Measurements from ENCODE around the gene YY1.
A peak's percentile ranks its signal among the peaks of the same experiment; 100 is the strongest.
"Not testable (repeated sequence)": the region's sequence is repeated elsewhere in the genome, so short reads cannot be mapped to it uniquely, and the experiment has no call there.

Gene YY1

DNA sequence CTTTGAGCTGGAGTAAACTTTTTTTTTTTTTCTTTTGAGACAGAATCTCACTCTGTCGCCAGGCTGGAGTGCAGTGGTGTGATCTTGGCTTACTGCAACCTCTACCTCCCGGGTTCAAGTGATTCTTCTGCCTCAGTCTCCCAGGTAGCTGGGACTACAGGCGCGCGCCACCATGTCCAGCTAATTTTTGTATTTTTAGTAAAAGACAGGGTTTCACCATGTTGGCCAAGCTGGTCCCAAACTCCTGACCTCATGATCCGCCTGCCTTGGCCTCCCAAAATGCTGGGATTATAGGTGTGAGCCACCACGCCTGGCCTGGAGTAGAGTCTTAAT, 34.1 kb upstream of the YY1 start:
- H3K36me3 Mint-ChIP-seq (ENCODE audit: low read depth); H3K27me3 Mint-ChIP-seq; intact Hi-C loops (cut with micrococcal nuclease); H3K27ac Mint-ChIP-seq; H3K9me3 Mint-ChIP-seq; H3K4me1 Mint-ChIP-seq (ENCODE audit: low read depth); H3K4me3 Mint-ChIP-seq: not testable (repeated sequence)

DNA sequence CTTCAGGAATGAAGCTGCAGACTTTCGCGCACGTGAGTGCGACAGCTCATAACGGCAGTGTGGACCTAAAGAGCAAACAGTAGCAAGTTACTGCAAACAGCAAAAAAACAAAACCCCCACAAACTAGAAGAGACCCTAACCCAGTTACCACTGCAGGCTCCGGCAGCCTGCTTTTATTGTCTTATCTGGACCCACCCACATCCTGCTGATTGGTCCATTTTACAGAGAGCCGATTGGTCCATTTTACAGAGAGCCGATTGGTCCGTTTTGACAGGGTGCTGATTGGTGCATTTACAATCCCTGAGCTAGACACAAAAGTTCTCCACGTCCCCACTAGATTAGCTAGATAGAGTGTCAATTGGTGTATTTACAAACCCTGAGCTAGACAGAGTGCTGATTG, 31.4 kb upstream of the YY1 start:
- H3K27me3 Mint-ChIP-seq; H3K4me3 Mint-ChIP-seq; H3K4me1 Mint-ChIP-seq (ENCODE audit: low read depth); intact Hi-C loops (cut with micrococcal nuclease); H3K36me3 Mint-ChIP-seq (ENCODE audit: low read depth); H3K27ac Mint-ChIP-seq; H3K9me3 Mint-ChIP-seq: not testable (repeated sequence)

DNA sequence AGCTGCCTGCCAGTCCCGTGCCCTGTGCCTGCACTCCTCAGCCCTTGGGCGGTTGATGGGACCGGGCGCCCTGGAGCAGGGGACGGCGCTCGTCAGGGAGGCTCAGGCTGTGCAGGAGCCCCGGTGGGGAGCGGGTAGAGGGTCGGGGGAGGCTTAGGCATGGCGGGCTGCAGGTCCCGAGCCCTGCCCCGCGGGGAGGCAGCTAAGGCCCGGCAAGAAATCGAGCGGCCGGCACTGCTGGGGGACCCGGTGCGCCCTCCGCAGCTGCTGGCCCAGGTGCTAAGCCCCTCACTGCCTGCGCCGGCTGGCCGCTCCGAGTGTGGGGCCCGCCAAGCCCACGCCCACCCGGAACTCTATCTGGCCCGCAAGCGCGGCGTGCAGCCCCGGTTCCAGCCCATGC, 30.8 kb upstream of the YY1 start:
- H3K36me3 Mint-ChIP-seq (ENCODE audit: low read depth); intact Hi-C loops (cut with micrococcal nuclease); H3K27me3 Mint-ChIP-seq; H3K9me3 Mint-ChIP-seq; H3K4me3 Mint-ChIP-seq; H3K27ac Mint-ChIP-seq: not testable (repeated sequence)
- H3K4me1 Mint-ChIP-seq (ENCODE audit: low read depth) = peaks cover 14% of the 10 kb centered on the region

DNA sequence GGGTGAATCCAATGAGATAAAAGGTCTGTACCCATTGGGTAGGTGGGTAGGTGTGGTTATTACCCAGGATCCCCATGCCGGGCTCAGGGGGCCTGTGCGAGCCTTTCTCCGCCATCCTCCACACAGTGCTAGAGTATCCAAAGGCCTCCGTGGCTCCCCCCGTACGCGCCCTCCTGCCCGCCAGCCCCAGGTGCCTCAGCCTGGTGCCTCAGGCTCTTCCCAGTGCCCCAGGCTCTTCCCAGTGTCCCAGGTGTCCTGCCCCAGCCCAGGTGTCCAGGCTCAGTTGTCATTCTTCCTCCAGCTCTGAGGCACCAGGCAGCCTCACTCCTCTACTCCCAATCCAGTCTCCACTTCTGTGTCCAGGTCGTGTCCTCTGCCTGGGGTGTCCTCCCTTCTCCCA, 27.6 kb upstream of the YY1 start:
- Mint-ChIP-seq H3K27ac (no peak overlapping the region), H3K36me3 (ENCODE audit: low read depth) (no peaks in the 10 kb centered on the region), H3K4me3 (no peak overlapping the region), H3K27me3 (no peaks in the 10 kb centered on the region), H3K4me1 (ENCODE audit: low read depth) (peaks cover 35% of the 10 kb centered on the region), H3K9me3 (no peaks in the 10 kb centered on the region)
- intact Hi-C loops (cut with micrococcal nuclease) = no loop called here

DNA sequence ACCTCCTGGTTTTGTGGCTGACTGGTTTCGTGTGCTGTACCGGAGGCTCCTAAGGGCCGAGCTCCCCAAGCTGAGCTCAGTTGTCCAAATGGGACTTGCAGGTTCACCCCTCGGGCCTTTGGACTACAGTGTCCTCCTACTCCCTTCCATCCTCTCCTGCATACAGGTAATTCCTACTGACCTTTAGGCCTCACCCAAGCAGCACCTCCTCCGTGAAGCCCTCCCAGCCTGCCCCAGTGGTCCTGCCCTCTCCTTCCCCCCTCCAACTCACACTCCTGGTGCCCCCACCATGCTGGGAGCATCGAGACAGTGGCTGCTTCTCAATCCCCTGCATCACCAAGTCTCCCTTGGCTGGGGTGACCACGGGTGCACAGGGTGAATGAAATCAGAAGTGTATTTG, 27.1 kb upstream of the YY1 start:
- Mint-ChIP-seq H3K36me3 (ENCODE audit: low read depth) (no peaks in the 10 kb centered on the region), H3K4me1 (ENCODE audit: low read depth) (peaks cover 35% of the 10 kb centered on the region), H3K27ac (peak overlapping the region; percentile 54), H3K9me3 (no peaks in the 10 kb centered on the region), H3K4me3 (no peak overlapping the region), H3K27me3 (no peaks in the 10 kb centered on the region)
- intact Hi-C loops (cut with micrococcal nuclease) = no loop called here

DNA sequence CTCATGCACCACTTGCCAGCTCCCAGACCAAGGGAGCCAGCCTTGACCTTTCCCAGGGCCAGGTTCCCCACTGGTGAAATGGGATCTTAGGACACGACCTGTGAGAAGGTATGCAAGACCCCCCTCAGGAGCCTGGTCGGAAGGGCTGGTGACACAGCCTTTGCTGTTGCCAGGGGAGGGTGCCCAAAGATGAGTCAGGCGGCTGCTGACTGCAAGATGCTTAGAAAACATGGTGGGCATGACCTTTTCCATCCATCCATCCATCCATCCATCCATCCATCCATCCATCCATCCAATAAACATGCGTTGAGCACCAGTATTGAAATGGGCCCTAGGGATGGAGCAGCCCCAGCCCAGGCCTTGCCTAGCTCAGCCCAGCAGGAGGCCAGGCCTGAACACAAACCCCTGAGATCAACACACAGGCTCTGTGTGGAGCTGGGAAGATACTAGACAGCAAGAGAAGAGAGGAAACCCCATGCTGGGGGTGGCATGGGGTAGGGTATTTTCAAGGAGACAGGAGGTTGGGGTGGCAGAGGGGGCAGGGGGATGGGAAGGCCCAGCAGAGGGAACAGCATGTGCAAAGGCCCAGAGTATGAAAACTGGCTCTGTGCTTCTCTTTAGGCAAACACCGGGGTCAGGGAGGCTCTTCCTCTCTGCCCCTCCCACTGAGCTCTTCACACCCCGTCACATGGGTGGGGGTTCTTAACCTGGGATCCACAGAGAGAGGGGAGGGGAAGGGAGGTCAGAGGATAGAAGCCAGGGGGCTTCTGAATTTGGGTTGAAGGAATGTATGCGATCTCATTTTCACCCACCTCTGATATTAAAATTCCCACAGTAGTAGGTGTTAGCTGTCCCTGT, 26.2 kb upstream of the YY1 start:
- Mint-ChIP-seq H3K4me3 (no peak overlapping the region), H3K27me3 (no peaks in the 10 kb centered on the region), H3K27ac (peak overlapping the region; percentile 91), H3K9me3 (no peaks in the 10 kb centered on the region), H3K4me1 (ENCODE audit: low read depth) (peaks cover 35% of the 10 kb centered on the region), H3K36me3 (ENCODE audit: low read depth) (no peaks in the 10 kb centered on the region)
- intact Hi-C loops (cut with micrococcal nuclease) = no loop called here

DNA sequence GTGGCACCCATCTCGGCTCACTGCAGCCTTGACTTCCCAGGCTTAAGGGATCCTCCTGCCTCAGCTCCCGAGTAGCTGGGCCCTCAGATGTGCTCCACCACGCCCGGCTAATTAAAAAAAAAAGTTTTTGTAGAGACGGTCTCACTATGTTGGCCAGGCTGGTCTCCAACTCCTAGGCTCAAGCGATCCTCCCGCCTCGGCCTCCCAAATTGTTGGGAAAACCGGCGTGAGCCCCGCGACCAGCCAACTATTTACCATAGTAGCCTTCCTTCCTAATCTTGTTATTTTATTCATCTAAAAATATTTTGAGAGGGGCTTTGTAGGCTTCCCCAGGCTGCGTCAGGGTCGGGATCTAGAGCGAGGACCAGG, 25.4 kb upstream of the YY1 start:
- Mint-ChIP-seq H3K9me3 (no peaks in the 10 kb centered on the region), H3K27me3 (no peaks in the 10 kb centered on the region), H3K4me1 (ENCODE audit: low read depth) (peaks cover 35% of the 10 kb centered on the region), H3K4me3 (peak overlapping the region; percentile 78), H3K27ac (peak overlapping the region; percentile 91), H3K36me3 (ENCODE audit: low read depth) (no peaks in the 10 kb centered on the region)
- intact Hi-C loops (cut with micrococcal nuclease) = no loop called here

DNA sequence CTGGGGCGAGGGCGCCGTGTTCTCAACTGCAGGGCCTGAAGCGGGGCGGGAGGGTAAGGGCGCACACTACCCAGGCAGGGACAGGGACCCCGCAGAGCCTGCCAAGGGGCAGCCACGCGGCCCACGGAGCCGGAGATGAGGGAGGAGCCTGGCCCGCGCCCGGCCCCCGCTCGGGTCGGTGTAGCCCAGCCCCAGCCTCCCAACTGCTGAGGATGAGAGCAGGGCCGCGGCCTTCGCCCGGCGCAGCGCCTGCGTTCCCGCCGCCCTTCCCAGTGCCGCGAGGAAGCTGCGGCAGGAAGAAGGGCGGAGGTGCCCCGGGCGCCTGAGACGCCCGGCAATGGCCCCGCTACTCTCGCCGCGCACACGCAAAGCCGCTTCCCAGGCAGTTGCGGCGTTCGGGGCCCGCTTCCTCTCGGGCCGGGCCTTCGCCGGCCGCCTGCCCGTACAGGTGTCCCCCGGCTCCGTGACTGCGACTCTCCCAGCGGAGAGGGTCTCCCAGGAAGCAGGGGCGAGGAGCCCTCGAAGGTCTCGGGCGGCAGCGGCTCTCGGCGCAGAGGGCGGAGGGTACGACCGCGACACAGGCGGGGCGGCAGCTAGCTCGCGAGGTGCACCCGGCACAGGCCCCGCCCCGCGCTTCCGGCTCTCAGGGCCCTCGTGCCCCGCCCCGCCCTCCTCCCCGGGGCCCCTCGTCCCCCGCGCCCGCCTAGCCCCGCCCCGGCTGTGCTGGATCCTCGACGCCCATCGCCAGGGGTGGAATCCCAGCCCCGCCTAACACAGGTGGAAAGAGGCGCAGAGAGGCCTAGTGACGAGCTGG, 24.8 kb upstream of the YY1 start:
- H3K27me3 Mint-ChIP-seq = no peaks in the 10 kb centered on the region
- intact Hi-C loops (cut with micrococcal nuclease) = loop anchor here (2.0 kb wide), 2 partner anchors 21 to 27 kb away; no protein-coding TSS in a partner anchor
- H3K4me3 Mint-ChIP-seq = peak overlapping the region; percentile 78
- peaks cover 35% of the 10 kb centered on the region for H3K4me1 Mint-ChIP-seq (ENCODE audit: low read depth)
- H3K36me3 Mint-ChIP-seq (ENCODE audit: low read depth) = no peaks in the 10 kb centered on the region
- H3K9me3 Mint-ChIP-seq = no peaks in the 10 kb centered on the region
- peak overlapping the region; percentile 91 for H3K27ac Mint-ChIP-seq

DNA sequence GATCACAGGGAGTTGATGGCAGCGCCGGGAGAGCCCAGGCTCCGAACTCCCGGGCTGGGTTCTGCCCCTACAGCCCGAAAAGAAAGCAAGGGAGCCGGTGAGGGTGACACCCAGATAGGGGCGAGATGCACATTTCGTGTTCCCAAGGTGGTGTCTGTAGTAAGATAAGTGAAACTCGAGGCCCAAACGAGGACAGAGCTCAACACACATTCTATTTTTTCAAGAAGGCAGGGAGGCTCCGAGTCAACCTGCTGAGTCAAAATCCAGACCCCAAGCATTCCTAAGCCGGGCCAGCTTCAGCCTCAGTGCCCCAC, 24.2 kb upstream of the YY1 start:
- peak overlapping the region; percentile 91 for H3K27ac Mint-ChIP-seq
- intact Hi-C loops (cut with micrococcal nuclease) = loop anchor here (2.0 kb wide), 2 partner anchors 22 to 26 kb away; no protein-coding TSS in a partner anchor
- peaks cover 35% of the 10 kb centered on the region for H3K4me1 Mint-ChIP-seq (ENCODE audit: low read depth)
- no peaks in the 10 kb centered on the region for H3K9me3 Mint-ChIP-seq
- peak overlapping the region; percentile 78 for H3K4me3 Mint-ChIP-seq
- H3K36me3 Mint-ChIP-seq (ENCODE audit: low read depth) = no peaks in the 10 kb centered on the region
- H3K27me3 Mint-ChIP-seq = no peaks in the 10 kb centered on the region

DNA sequence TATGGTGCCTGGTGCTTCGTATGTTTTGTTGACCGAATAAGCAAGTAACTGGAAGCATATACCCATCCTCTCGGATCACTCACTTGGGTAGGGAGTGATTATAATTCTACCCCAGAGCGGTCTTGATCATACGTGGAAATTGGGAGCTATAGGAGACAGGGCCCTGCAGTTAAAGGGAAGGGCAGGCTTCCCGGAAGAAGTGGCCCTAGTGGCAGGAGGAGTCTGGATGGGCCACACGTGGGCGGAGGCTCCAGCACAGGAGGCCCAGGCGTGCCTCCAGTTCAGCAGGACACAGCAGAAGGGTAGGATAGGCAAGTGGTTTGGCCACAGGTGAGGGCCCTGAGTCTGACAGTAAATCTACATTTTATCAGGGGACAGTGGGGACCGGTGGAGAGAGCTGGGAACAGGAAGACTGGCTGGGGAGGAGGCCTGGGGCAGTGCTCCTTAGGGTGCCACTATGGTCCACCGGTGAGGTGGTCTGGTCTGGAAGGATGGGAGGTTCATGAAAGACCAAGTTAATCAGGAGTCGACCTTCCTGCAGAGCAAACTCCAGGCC, 23.5 kb upstream of the YY1 start:
- Mint-ChIP-seq H3K27ac (peak overlapping the region; percentile 91), H3K4me1 (ENCODE audit: low read depth) (peaks cover 35% of the 10 kb centered on the region), H3K9me3 (no peaks in the 10 kb centered on the region), H3K4me3 (no peak overlapping the region), H3K36me3 (ENCODE audit: low read depth) (no peaks in the 10 kb centered on the region), H3K27me3 (no peaks in the 10 kb centered on the region)
- intact Hi-C loops (cut with micrococcal nuclease) = loop anchor here (2.0 kb wide), 2 partner anchors 23 to 25 kb away; no protein-coding TSS in a partner anchor

DNA sequence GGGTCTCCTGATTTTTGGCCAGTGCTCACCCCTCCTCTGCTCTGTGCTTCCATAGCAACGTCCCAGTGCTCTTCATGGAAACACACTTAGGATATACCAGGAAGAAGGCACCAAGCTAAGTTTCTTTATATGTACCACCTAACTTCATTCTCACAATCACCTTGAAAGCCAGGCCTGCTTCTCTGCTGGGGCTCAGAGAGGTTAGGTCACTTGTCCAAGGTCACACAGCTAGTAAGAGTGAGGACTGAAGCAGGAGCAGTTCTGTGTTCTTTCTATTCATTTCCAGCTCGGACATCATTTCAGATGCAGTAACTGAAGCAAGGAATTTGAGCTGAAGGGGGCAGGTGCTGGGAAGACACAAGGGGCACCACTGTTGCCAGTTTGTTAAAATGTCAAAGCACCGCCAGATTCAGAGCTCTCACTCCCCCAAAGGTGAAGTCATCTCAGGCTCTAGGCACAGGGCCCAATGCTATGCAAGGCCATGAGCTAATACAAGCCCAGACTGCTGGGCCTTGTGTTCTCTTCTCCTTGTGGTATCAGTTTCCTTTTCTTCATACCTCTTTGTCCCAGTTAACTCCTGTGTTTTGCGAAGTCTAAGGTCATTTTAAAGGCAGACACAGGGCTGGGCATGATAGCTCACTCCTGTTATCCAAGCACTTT, 19.7 kb upstream of the YY1 start:
- Mint-ChIP-seq H3K4me1 (ENCODE audit: low read depth) (peaks cover 18% of the 10 kb centered on the region), H3K9me3 (no peaks in the 10 kb centered on the region), H3K27ac (no peak overlapping the region), H3K4me3 (no peak overlapping the region), H3K27me3 (no peaks in the 10 kb centered on the region), H3K36me3 (ENCODE audit: low read depth) (no peaks in the 10 kb centered on the region)
- intact Hi-C loops (cut with micrococcal nuclease) = no loop called here

DNA sequence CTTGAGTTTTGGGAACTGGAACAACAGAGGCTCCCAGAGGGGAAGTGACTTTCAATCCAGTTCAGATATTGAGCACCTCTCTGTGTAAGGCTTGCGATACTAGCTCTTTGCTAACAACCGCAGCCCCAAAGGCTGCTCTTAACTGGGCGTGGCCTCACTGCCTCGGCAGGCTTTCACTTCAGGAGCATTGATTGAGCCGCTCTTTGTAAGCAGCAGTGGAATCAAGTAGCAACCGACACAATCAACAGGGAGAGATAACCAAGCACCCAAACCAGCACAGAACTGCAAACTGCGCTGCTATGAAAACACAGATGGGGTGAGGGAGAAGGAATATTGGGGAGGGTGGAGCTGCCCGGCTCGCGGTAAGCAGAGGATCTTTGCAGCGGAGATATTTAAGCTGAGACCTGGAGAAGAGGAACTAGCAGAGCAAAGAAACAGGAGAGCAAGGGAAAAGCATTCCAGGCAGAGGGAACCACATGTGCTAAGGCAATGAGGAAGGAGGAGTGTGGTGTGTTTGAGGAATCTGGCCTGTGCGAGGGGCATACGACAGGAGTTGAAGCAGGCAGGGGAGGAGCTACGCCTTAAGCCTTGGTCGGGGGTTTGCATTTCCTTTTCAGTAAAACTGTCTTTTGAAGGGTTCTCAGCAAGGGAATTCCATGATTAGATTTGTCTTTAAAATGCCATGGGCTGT, 17.3 kb upstream of the YY1 start:
- H3K4me3 Mint-ChIP-seq = no peak overlapping the region
- peaks cover 6% of the 10 kb centered on the region for H3K4me1 Mint-ChIP-seq (ENCODE audit: low read depth)
- intact Hi-C loops (cut with micrococcal nuclease) = loop anchor here (2.0 kb wide), 1 partner anchor 15 kb away; no protein-coding TSS in a partner anchor

DNA sequence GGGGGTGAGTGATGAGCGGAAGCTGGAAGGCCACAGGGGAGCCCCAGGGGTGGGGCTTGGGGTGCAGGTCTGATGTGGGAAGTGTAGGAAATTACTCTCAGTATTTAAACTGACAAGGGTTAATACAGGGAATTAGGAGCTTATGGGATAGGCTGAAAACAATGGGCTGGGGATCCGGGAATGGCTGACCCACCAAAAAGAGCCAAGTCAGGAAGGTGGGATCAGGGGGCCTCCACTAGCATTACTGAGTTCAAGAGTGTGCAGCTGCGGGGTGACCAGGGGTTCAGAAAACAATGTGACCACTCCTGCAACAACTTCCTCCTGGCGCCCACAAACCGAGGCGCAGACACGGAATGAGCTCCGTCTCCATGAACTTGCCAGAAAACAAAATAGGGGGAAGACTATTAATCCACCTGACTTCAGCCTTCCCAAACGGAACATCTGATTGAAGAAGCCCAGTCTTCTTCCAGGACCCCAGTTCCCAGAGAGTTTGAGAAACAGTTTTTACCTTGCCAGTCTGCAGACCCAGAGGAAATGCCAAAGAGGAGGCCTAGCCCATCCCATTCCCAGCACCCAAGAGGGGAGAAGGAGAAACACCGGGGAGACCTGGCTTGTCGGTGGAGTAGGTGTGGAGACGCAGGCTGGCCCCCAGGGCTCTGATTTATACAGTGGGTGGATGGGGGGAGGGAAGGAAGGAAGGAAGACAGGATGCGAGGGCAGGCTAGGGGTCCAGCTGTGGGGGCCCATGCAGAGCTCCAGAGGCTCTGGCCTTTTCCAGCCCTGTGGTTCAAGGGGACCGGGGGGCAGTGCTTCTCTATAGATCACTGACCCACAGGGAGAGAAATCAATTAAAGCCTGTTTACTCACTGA, 16.5 kb upstream of the YY1 start:
- H3K4me1 Mint-ChIP-seq (ENCODE audit: low read depth) = peaks cover 6% of the 10 kb centered on the region
- no peaks in the 10 kb centered on the region for H3K9me3 Mint-ChIP-seq
- no peaks in the 10 kb centered on the region for H3K36me3 Mint-ChIP-seq (ENCODE audit: low read depth)
- intact Hi-C loops (cut with micrococcal nuclease) = loop anchor here (2.0 kb wide), 1 partner anchor 14 kb away; no protein-coding TSS in a partner anchor
- H3K27ac Mint-ChIP-seq = no peak overlapping the region
- no peaks in the 10 kb centered on the region for H3K27me3 Mint-ChIP-seq
- H3K4me3 Mint-ChIP-seq = no peak overlapping the region

More for the DNA sequence above, 17.3 kb upstream of the YY1 start:
- Mint-ChIP-seq H3K9me3 (no peaks in the 10 kb centered on the region), H3K27me3 (no peaks in the 10 kb centered on the region), H3K36me3 (ENCODE audit: low read depth) (no peaks in the 10 kb centered on the region), H3K27ac (no peak overlapping the region)
